Stimulated activated naive B cell treated with anti-CD40 and anti-IgM and Interleukin-4, amounts not matched to agents 10 μg/mL and 1 μg/mL and 100 μg/mL, for 72 hours (primary cell): Measurements from ENCODE around the gene FAM236A.
"Not testable (repeated sequence)": the region's sequence is repeated elsewhere in the genome, so short reads cannot be mapped to it uniquely, and the experiment has no call there.

Experiments
- ATAC-seq, 2 donors: fragments of 150-1000 bp; cut with Tn5 transposase; replicated peaks; 2 replicates each; pipeline ENCODE4 v1.10.0; 2021; ENCODE audit warnings: moderate library complexity in 1 of 2
- DNase-seq: peaks from one replicate; pipeline ENCODE4 v3.0.0; 2021
- H3K27ac Mint-ChIP-seq: one replicate; pipeline ENCODE4 v1.8.0; 2022; ENCODE audit warnings: mild to moderate bottlenecking, mixed read lengths
- H3K27me3 Mint-ChIP-seq, 2 donors: one replicate each; pipeline ENCODE4 v1.8.0; 2022; ENCODE audit warnings: mixed read lengths in 2 of 2
- H3K36me3 Mint-ChIP-seq, 2 donors: one replicate each; pipeline ENCODE4 v1.8.0; 2022; ENCODE audit warnings: mixed read lengths in 2 of 2, mild to moderate bottlenecking in 1 of 2
- H3K4me1 Mint-ChIP-seq, 2 donors: one replicate each; pipeline ENCODE4 v1.8.0; 2022; ENCODE audit warnings: mixed read lengths in 2 of 2, mild to moderate bottlenecking in 1 of 2
- H3K4me3 Mint-ChIP-seq, 2 donors: one replicate each; pipeline ENCODE4 v1.8.0; 2022; ENCODE audit warnings: mild to moderate bottlenecking in 2 of 2, mixed read lengths in 2 of 2, moderate library complexity in 1 of 2
- H3K9me3 Mint-ChIP-seq, 2 donors: one replicate each; pipeline ENCODE4 v1.8.0; 2022; ENCODE audit warnings: mixed read lengths in 2 of 2, mild to moderate bottlenecking in 1 of 2

FAM236A gene

DNA sequence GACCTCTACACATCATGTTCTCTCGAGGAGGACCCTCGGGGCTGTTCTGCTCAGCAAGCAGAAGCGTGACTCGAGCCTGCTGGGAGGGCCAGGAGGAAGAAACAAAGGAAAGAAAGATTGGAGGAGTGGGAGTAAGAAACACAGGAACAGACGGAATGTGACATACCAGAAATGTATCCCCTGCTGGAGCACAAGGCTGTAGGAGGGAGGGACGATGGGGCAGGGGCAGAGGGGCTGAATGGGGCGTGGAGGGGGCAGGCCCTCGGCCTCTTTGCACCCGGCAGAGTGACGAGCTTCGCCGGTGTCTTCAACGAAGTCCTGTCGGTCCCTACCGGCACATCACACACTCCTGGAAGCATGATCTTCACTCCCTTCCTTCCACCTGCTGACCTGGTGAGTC, at the start of gene FAM236A:
Gene FAM236A, plus strand, starts transcription at position 301 of the 400 bp plus-strand sequence. Its CDS starts 57 bp downstream, at position 358.
- DNase-seq, H3K27me3 Mint-ChIP-seq, H3K4me1 Mint-ChIP-seq, ATAC-seq, H3K4me3 Mint-ChIP-seq, H3K36me3 Mint-ChIP-seq, H3K27ac Mint-ChIP-seq, H3K9me3 Mint-ChIP-seq: not testable (repeated sequence)

DNA sequence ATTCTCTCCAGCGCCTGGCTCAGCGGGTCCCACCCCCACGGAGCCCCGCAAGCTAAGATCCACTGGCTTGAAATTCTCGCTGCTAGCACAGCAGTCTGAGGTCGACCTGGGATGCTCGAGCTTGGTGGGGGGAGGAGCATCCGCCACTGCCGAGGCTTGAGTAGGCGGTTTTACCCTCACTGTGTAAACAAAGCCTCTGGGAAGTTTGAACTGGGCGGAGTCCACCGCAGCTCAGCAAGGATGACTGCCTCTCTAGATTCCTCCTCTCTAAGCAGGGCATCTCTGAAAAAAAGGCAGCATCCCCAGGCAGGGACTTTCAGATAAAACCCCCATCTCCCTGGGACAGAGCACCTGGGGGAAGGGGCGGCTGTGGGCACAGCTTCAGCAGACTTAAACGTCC, 48.3 kb upstream of the FAM236A start:
- not testable (repeated sequence) for H3K27me3 Mint-ChIP-seq, H3K4me3 Mint-ChIP-seq, H3K4me1 Mint-ChIP-seq, DNase-seq, H3K27ac Mint-ChIP-seq, ATAC-seq, H3K9me3 Mint-ChIP-seq, H3K36me3 Mint-ChIP-seq

DNA sequence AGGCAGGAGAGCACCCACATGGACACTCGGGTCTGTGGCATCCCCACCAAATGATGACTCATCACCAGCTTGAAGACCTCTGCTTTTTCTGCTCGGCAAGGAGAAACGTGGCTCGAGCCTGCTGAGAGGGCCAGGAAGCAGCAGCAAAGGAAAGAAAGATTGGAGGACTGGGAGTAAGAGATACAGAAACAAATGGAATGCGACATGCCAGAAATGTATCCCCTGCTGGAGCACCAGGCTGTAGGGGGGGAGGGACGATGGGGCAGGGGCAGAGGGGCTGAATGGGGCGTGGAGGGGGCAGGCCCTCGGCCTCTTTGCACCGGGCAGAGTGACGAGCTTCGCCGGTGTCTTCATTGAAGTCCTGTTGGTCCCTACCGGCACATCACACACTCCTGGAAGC, 25.7 kb upstream of the FAM236A start, which contains the start of gene FAM236C:
Gene FAM236C, plus strand, starts transcription at position 301 of the 400 bp plus-strand sequence. CDS start 100 bp downstream, outside the sequence.
- not testable (repeated sequence) for ATAC-seq

DNA sequence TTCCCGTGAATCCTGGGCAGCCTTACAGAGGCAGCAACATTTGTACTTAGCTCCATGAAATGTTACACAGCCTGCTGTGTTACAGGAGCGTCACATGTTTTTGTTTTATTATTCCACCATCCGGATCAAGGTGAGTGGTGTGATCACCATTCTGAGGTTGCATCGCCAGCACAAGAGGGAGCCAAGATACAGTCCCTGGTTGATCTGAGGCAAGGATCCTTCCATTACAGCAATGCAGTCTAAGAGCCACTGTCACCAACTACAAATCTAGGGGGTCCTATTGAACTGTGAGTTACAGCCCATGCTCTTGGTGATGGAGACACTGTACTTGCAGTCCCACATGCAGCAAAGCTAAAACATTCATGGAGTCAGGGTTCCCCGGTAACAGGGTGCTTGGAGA, 21.9 kb upstream of the FAM236A start:
- H3K27ac Mint-ChIP-seq, ATAC-seq, H3K27me3 Mint-ChIP-seq, H3K36me3 Mint-ChIP-seq, H3K4me3 Mint-ChIP-seq, DNase-seq, H3K9me3 Mint-ChIP-seq, H3K4me1 Mint-ChIP-seq: not testable (repeated sequence)

More for the DNA sequence above, 25.7 kb upstream of the FAM236A start, which contains the start of gene FAM236C:
- H3K27ac Mint-ChIP-seq, H3K27me3 Mint-ChIP-seq, H3K36me3 Mint-ChIP-seq, H3K4me3 Mint-ChIP-seq, H3K9me3 Mint-ChIP-seq, H3K4me1 Mint-ChIP-seq, DNase-seq: not testable (repeated sequence)

DNA sequence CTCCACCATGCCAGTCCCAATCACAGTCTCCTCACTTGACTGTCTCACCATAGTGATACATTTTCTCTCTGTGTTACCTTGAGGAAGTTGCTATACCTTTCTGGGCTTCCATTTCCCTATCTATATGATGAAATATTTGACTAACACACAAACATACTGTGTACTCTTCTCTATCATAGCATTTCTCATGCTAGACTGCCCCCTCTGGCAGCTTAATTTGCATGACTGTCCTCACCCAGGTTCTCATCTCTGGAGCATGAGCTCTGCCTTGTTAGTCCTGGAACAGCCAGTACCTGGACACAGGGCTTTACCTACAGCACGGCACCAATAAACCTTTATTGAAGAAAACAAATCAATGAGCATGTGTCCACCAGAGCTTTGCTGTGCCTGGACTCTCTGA, 5.7 kb upstream of the FAM236A start:
- not testable (repeated sequence) for H3K9me3 Mint-ChIP-seq, DNase-seq, H3K27ac Mint-ChIP-seq, H3K4me1 Mint-ChIP-seq, H3K27me3 Mint-ChIP-seq, H3K36me3 Mint-ChIP-seq, H3K4me3 Mint-ChIP-seq
- peak in 1 of 2 donors; percentile 39 for ATAC-seq

DNA sequence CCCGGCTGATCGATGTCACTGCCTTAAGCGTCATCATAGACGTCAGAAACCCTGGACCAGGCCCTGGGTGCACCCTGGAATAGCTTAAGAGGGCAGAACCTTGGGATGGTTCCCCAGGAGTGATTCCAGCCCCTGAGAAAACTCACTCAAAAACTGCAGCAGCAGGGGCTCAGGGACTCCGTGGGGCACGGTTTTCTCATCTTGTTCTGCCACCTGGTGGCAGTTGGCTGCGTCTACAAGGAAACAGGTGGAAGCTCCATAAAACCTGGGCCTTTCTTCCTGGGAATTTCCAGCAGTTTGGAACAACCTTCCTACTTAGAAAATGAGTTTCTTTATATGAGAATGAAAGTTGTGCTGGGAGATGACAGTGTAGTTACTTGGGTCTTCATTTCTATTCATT, 1.6 kb upstream of the FAM236A start:
- H3K36me3 Mint-ChIP-seq, DNase-seq, ATAC-seq, H3K9me3 Mint-ChIP-seq, H3K4me3 Mint-ChIP-seq, H3K27me3 Mint-ChIP-seq, H3K27ac Mint-ChIP-seq, H3K4me1 Mint-ChIP-seq: not testable (repeated sequence)

DNA sequence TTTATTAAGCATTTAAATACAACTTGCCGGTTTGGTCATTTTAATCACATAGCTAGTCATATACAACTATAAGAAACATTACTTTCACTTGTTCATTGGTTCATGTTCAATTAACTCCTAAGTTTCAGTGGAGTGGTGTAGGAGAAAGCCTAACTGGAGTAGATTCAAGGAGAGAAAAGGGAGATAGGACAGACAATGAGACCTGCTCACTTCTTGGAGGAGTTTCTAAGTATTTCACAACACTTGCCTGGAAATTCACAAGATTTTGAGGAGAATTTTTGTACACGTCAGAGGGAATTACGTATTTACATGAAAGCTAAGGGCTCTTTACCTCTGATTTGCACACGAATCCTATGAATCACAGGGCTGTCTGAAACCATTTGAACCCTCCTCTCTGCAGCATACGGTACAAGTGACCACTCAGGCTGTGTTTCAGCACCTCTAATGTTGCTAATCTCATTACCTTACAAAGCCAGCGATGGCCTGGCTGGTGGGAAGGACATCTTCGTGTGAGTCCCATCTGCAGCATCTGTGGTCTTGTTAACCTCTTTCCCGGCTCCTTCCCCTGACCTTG, 1.0 kb upstream of the FAM236A start:
- not testable (repeated sequence) for DNase-seq, H3K4me3 Mint-ChIP-seq, H3K27ac Mint-ChIP-seq, H3K36me3 Mint-ChIP-seq, H3K27me3 Mint-ChIP-seq, H3K9me3 Mint-ChIP-seq, H3K4me1 Mint-ChIP-seq, ATAC-seq

DNA sequence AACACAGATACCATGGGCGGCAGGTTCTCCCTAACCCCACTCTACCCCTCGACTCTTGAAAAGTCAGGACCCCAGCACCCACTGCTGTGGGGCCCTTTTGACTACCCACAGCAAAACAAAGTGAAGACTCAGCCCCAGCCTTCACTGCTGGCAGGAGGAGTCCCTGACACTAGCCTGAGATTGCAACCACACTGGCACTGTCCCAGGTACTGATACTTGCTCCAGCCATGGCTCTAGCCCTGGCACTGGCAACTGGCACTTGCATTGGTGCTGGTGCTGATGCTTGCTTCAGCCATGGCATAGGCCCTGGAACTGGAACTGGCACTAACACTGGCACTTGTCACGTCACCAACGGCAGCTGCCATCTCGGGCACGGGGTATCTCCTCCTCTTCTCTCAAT, 4.3 kb downstream of the FAM236A start:
- not testable (repeated sequence) for DNase-seq, H3K36me3 Mint-ChIP-seq, H3K27me3 Mint-ChIP-seq, H3K27ac Mint-ChIP-seq, H3K4me3 Mint-ChIP-seq, H3K4me1 Mint-ChIP-seq, ATAC-seq, H3K9me3 Mint-ChIP-seq

DNA sequence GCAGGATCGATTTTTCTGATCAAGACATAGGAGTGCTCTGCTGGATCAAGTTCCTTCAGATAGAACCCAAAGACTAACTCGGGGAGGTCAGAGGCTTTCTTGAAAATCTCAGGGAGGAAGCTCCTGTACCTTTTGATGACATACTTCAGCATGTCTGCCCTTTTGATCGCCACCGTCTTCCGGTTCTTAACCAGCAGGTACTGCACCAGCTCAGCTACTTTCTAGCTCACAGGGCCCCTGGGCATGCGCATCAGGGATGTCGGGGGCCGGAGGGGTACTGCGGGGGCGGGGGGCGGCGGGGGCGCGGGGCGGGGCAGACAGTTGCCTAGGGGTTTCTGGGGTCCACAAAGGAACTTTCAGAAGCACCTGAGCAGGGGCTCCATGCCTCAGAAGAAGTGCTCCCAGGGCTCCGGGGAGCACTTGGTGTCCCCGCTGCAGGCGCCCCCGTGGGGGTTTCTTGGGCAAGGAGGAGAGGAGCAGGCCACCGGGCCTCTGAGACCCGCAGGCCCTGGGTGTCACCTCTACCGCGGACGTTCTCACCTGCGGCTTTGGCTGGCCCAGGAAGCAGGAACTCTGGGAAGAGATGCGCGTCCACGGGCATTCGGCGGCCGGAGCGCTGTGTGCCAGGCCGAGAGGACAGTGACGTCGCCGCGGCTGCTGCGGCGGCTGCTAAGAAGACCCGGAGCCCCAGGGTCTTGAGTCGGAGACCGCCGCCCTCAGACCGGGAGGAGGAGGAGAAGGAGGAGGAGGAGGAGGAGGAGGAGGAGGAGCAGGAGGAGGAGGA, 5.2 kb downstream of the FAM236A start:
- H3K27me3 Mint-ChIP-seq, DNase-seq, H3K36me3 Mint-ChIP-seq, H3K4me1 Mint-ChIP-seq, H3K9me3 Mint-ChIP-seq, H3K4me3 Mint-ChIP-seq, H3K27ac Mint-ChIP-seq: not testable (repeated sequence)
- ATAC-seq: peak; percentile 87 to 88

DNA sequence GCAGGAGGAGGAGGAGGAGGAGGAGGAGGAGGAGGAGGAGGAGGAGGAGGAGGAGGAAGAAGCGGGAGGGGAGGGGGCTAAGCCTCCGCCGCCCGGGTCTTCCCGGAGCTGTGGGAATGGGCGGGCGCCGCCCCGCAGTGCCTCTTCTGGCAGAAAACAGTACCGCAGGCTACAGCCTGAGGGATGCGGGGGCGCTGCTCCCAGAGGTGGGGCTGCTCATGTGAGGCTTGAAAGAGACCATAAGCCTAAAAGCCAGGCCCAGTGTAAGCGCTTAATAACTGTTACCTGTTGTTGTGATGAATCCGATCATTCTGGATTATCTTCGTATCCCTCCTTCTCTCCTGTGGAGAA, 5.8 kb downstream of the FAM236A start, which contains the start of gene DMRTC1:
Gene DMRTC1, minus strand, starts transcription at position 19 of the 351 bp plus-strand sequence. CDS start 68,143 bp downstream, outside the sequence.
- not testable (repeated sequence) for H3K4me1 Mint-ChIP-seq, H3K27ac Mint-ChIP-seq, H3K4me3 Mint-ChIP-seq, H3K36me3 Mint-ChIP-seq, H3K27me3 Mint-ChIP-seq, DNase-seq, H3K9me3 Mint-ChIP-seq
- peak; percentile 81 to 85 for ATAC-seq

DNA sequence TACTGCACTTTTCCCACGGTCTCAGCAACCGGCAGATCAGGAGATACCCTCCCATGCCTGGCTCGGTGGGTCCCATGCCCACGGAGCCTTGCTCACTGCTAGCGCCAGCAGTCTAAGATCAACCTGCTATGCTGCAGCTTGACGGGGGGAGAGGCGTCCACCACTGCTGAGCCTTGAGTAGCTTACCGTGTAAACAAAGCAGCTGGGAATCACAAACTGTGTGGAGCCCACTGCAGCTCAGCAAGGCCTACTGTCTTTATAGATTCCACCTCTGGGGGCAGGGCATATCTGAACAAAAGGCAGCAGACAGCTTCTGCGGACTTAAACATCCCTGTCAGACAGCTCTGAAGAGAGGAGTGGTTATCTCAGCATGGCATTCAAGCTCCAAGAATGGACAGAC, 22.0 kb downstream of the FAM236A start:
- ATAC-seq, H3K4me3 Mint-ChIP-seq, H3K4me1 Mint-ChIP-seq, H3K27me3 Mint-ChIP-seq, H3K27ac Mint-ChIP-seq, H3K36me3 Mint-ChIP-seq, H3K9me3 Mint-ChIP-seq, DNase-seq: not testable (repeated sequence)

DNA sequence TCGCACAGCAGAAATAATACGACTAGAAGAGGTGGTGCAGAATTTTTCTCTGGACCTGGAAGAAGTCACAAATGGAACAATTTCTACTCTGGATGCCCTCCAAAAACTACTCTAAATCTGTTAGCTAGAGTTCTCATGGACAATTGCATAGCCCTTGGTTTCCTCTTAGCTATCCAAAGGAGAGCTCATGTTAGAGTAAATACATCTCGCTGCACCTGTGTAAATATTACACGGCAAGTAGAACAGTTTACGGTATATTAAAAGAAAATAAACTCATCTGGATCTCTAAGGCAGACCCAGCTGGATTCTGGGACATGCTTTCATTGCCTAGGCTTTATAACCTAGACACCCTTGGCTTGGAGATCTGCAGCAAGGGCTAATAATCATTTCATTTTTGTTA, 33.9 kb downstream of the FAM236A start:
- not testable (repeated sequence) for H3K27me3 Mint-ChIP-seq, H3K27ac Mint-ChIP-seq, H3K36me3 Mint-ChIP-seq, ATAC-seq, DNase-seq, H3K4me1 Mint-ChIP-seq, H3K4me3 Mint-ChIP-seq, H3K9me3 Mint-ChIP-seq

DNA sequence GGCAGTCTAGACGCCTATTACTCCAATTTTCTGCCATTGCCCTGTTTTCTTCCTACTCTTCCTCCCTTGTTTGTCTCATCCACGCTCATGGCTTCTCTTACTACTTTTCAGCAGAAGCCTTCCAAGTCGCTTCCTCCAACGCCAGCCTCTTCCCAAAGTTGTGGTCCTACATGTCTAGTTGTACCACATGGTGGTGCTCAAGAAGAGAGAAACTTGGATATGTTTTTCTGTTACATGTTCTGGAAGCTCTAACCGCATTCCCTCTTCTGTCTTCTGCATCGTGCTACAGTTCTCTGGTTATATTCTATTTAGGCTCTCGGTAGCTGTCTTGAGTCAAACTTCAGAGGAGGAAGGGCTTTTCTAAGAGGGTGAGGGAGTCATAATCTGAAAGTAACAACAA, 36.9 kb downstream of the FAM236A start:
- not testable (repeated sequence) for DNase-seq, H3K36me3 Mint-ChIP-seq, ATAC-seq, H3K4me1 Mint-ChIP-seq, H3K9me3 Mint-ChIP-seq, H3K4me3 Mint-ChIP-seq, H3K27ac Mint-ChIP-seq, H3K27me3 Mint-ChIP-seq

DNA sequence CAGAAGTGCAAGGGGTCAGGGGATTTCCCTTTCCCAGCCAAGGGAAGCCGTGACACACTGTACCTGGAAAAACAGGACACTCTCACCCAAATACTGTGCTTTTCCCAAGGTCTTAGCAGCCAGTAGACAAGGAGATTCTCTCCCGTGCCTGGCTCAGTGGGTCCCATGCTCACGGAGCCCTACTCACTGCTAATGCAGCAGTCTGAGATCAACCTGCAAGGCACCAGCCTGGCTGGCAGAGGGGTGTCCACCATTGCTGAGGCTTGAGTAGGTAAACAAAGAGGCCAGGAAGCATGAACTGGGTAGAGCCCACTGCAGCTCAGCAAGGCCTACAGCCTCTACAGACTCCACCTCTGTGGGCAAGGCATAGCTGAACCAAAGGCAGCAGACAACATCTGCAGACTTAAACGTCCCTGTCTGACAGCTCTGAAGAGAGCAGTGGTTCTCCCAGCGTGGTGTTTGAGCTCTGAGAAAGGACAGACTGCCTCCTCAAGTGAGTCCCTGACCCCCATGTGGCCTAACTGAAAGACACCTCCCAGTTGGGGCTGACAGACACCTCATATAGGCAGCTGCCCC, 43.0 kb downstream of the FAM236A start:
- not testable (repeated sequence) for H3K27me3 Mint-ChIP-seq, H3K9me3 Mint-ChIP-seq, ATAC-seq, H3K4me1 Mint-ChIP-seq, H3K4me3 Mint-ChIP-seq, H3K36me3 Mint-ChIP-seq, H3K27ac Mint-ChIP-seq, DNase-seq
